Left ventricle myocardium inferior (tissue), 1 donor: ENCODE data around the gene CAV3. TPM values are rescaled to one million over a fixed set of nuclear protein-coding genes. Genes with fewer than 3 reads are reported as not detected.

ENCODE experiments used
- DNase-seq: peaks from one replicate; pipeline ENCODE4 v3.0.0-alpha.2; 2020
- H3K27ac ChIP-seq: fragments of 200-600 bp; replicated peaks from 2 replicates; pipeline ENCODE4 v1.8.0; 2021
- H3K27me3 ChIP-seq: fragments of 200-600 bp; 2 replicates; pipeline ENCODE4 v1.8.0; 2021; ENCODE audit warnings: low read depth
- H3K36me3 ChIP-seq: fragments of 200-600 bp; 2 replicates; pipeline ENCODE4 v1.8.0; 2021
- H3K4me1 ChIP-seq: fragments of 200-600 bp; 2 replicates; pipeline ENCODE4 v1.8.0; 2021
- H3K4me3 ChIP-seq: fragments of 200-600 bp; 2 replicates; pipeline ENCODE4 v1.8.0; 2021; ENCODE audit warnings: mild to moderate bottlenecking, moderate library complexity
- H3K9me3 ChIP-seq: fragments of 200-600 bp; replicated peaks from 2 replicates; pipeline ENCODE4 v1.8.0; 2021
- CTCF ChIP-seq: fragments of 200-600 bp; IDR thresholded peaks from 2 replicates; pipeline ENCODE4 v1.8.0; 2021; ENCODE audit warnings: antibody characterized with exemption, mild to moderate bottlenecking, borderline replicate concordance
- intact Hi-C: fragments of 100-400 bp; cut with micrococcal nuclease; formaldehyde crosslinking; loops from one replicate; pipeline ENCODE4 v1.11.0; 2022
- total RNA-seq: library from RNA; stranded (reverse); fragmentation: NEBNext Ultra II Directional; extraction: Animal tissue kit (Norgen Biotek cat#: 25700); gene quantifications from one replicate; pipeline ENCODE4 v1.2.1, GENCODE V29; 2021
- donor health status: DM: no; HTN: yes; CAD: no; lungs with severe emphysema.

CAV3 gene
- total RNA-seq, 1 donor from 2014 or later = 31.6 TPM

- Histone ChIP-seq H3K9me3 (no peaks in the 10 kb centered on the region), H3K27ac (no peak overlapping the region), H3K36me3 (no peaks in the 10 kb centered on the region), H3K4me3 (peak overlapping the region; percentile 62), H3K4me1 (peaks cover 28% of the 10 kb centered on the region), H3K27me3 (peaks cover 56% of the 10 kb centered on the region)
- TF ChIP-seq CTCF = no peak
- intact Hi-C loops = no loop called here
- no peak for DNase-seq
Observed at GRCh38 chr3:8768364-8769087, 34.9 kb downstream of the CAV3 start.

- H3K36me3 ChIP-seq = no peaks in the 10 kb centered on the region
- peak within 1 kb of the TSS; percentile 62 for H3K4me3 ChIP-seq
- H3K27ac ChIP-seq = no peak within 1 kb of the TSS
- TF ChIP-seq CTCF = peak; percentile 99
- intact Hi-C loops = no loop called here
- peak; percentile 58 for DNase-seq
- H3K27me3 ChIP-seq = peaks cover 56% of the 10 kb centered on the region
- H3K4me1 ChIP-seq = peaks cover 28% of the 10 kb centered on the region
- H3K9me3 ChIP-seq = no peaks in the 10 kb centered on the region
Observed at GRCh38 chr3:8769088-8769822, 35.7 kb downstream of the CAV3 start, which contains the start of gene OXTR. Gene OXTR (minus strand): TSS chr3:8769613. CDS start chr3:8768187, 1,426 bp downstream.

- H3K36me3 ChIP-seq = no peaks in the 10 kb centered on the region
- no peak for TF ChIP-seq CTCF
- no peak overlapping the region for H3K4me3 ChIP-seq
- H3K27ac ChIP-seq = no peak overlapping the region
- no peaks in the 10 kb centered on the region for H3K9me3 ChIP-seq
- DNase-seq = no peak
- intact Hi-C loops = no loop called here
- peaks cover 9% of the 10 kb centered on the region for H3K4me1 ChIP-seq
- H3K27me3 ChIP-seq = peaks cover 56% of the 10 kb centered on the region
Observed at GRCh38 chr3:8773941-8774542, 40.4 kb downstream of the CAV3 start.

GRCh38 chr3:8775181-8775580 lies 41.6 kb downstream of the CAV3 start:
- no peak overlapping the region for H3K27ac ChIP-seq
- H3K4me3 ChIP-seq = no peak overlapping the region
- DNase-seq = no peak
- no peak for TF ChIP-seq CTCF
- no peaks in the 10 kb centered on the region for H3K9me3 ChIP-seq
- H3K27me3 ChIP-seq = peaks cover 46% of the 10 kb centered on the region
- no peaks in the 10 kb centered on the region for H3K36me3 ChIP-seq
- intact Hi-C loops = no loop called here
- no peaks in the 10 kb centered on the region for H3K4me1 ChIP-seq

- Histone ChIP-seq H3K4me1 (no peaks in the 10 kb centered on the region), H3K4me3 (no peak overlapping the region), H3K9me3 (no peaks in the 10 kb centered on the region), H3K27ac (no peak overlapping the region), H3K27me3 (peaks cover 41% of the 10 kb centered on the region), H3K36me3 (no peaks in the 10 kb centered on the region)
- TF ChIP-seq CTCF = no peak
- DNase-seq = no peak
- intact Hi-C loops = no loop called here
Observed at GRCh38 chr3:8775602-8776001, 42.0 kb downstream of the CAV3 start.
